NCI-H345 treated with DMSO at 0.1 percent for 48 hours (cell line): ENCODE results near the gene CALHM2.
"Not testable (repeated sequence)": the region's sequence is repeated elsewhere in the genome, so short reads cannot be mapped to it uniquely, and the experiment has no call there.

ENCODE experiments used
- DNase-seq: peaks from one replicate; lab custom pipeline; 2025; ENCODE audit not compliant: unreplicated experiment; lab: John Stamatoyannopoulos, UW

CALHM2 gene

GRCh38 chr10:103451831-103452505 lies at the start of gene CALHM2:
TSS of gene CALHM2 (minus strand) at chr10:103452370. CDS start at chr10:103449941, 2,429 bp downstream.
- peak; percentile 21 for DNase-seq

GRCh38 chr10:103501186-103501585 lies 49.0 kb upstream of the CALHM2 start:
- DNase-seq = no peak

GRCh38 chr10:103500481-103500880 lies 48.3 kb upstream of the CALHM2 start:
- no peak for DNase-seq

GRCh38 chr10:103499881-103500280 lies 47.7 kb upstream of the CALHM2 start:
- DNase-seq = no peak

- peak; percentile 48 for DNase-seq
Observed at GRCh38 chr10:103498936-103499638, 46.9 kb upstream of the CALHM2 start.

- DNase-seq = no peak
Observed at GRCh38 chr10:103497161-103497915, 45.2 kb upstream of the CALHM2 start.

GRCh38 chr10:103495321-103495720 lies 43.2 kb upstream of the CALHM2 start:
- no peak for DNase-seq

- DNase-seq = no peak
Observed at GRCh38 chr10:103493916-103494877, 42.0 kb upstream of the CALHM2 start.

- DNase-seq = no peak
Observed at GRCh38 chr10:103493362-103493915, 41.3 kb upstream of the CALHM2 start, which contains the start of gene NEURL1. TSS of gene NEURL1 (plus strand) at chr10:103493705. CDS start at chr10:103494388, 683 bp downstream.

- DNase-seq = no peak
Observed at GRCh38 chr10:103492655-103493261, 40.6 kb upstream of the CALHM2 start.

GRCh38 chr10:103491729-103492364 lies 39.7 kb upstream of the CALHM2 start:
- no peak for DNase-seq

GRCh38 chr10:103490986-103491314 lies 38.8 kb upstream of the CALHM2 start:
- no peak for DNase-seq

GRCh38 chr10:103487410-103487708 lies 35.2 kb upstream of the CALHM2 start:
- no peak for DNase-seq

GRCh38 chr10:103486635-103487409 lies 34.7 kb upstream of the CALHM2 start:
- DNase-seq = not testable (repeated sequence)

GRCh38 chr10:103481974-103482531 lies 29.9 kb upstream of the CALHM2 start:
- DNase-seq = peak; percentile 26

- DNase-seq = no peak
Observed at GRCh38 chr10:103480521-103480920, 28.4 kb upstream of the CALHM2 start.

- DNase-seq = no peak
Observed at GRCh38 chr10:103479135-103479534, 27.0 kb upstream of the CALHM2 start, which contains the start of gene CALHM3. TSS of gene CALHM3 (minus strand) at chr10:103479240. CDS start at chr10:103479032, 208 bp downstream.

GRCh38 chr10:103478671-103479070 lies 26.5 kb upstream of the CALHM2 start:
- DNase-seq = no peak
